Left lobe of liver (tissue), 2 donors: ENCODE data around the gene UTF1. TPM values are rescaled to one million over a fixed set of nuclear protein-coding genes. Genes with fewer than 3 reads are reported as not detected.
A peak's percentile ranks its signal among the peaks of the same experiment; 100 is the strongest.
"Not testable (repeated sequence)": the region's sequence is repeated elsewhere in the genome, so short reads cannot be mapped to it uniquely, and the experiment has no call there.

ENCODE experiments used
- ATAC-seq: fragments of 200-7000 bp; cut with Tn5 transposase; one replicate; pipeline ENCODE4 v1.9.1; 2020; ENCODE audit warnings: mild to moderate bottlenecking, moderate library complexity
- DNase-seq: peaks from one replicate; pipeline ENCODE4 v3.0.0-alpha.2; 2020; ENCODE audit warnings: low spot score
- total RNA-seq: library from RNA; stranded (reverse); gene quantifications from one replicate; pipeline ENCODE4 v1.2.1, GENCODE V29; 2021
- donor health status: DM: no; HTN: no; CAD: no; lungs with moderate emphysema.
- donor health status: DM: no; HTN: yes; CAD: no.

Gene UTF1
- total RNA-seq, 1 donor from 2014 or later: not detected

DNA sequence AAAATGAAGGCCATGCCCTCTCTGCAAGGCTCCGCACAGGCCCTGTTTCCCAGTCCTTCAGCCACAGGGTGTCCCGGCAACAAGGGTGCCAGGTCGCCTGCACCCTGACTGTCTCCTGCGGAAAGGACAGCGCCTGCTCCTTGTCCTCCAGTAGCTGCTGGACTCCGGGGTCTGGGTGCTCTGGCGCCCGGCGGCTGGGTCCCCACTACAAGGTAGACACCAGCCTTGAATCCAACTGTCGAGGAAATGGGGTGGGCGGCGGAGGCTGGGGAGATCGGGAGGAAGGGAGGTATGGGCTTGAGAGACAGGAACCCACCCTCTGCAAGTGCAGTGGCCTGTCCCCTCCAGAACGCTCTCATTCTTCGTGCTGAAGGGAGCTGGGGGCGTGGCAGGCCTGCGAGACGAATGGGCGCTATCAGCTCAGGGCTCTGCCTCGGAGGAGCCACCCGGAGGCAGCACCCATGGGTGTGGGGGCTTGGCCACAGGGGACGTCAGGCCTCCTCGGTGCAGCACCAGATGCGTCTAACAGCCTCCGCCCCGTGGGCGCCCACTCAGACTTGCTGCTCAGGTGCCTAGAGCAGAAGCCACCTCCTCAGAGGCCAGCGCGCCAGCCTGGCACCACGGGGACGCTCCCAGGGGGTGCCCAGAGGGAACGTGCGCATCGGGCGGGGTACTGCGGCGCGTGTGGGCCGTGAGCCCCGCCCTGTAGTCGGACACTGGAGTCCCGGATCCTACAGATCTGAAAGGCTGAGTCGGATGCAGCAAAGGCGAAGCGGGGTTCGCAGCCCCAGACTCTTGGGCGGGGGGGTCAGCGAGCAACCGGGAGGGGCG lies 31.1 kb downstream of the UTF1 start:
- peak; percentile 52 for ATAC-seq

GRCh38 chr10:133261726-133262325 lies 31.8 kb downstream of the UTF1 start:
- DNase-seq (peak; percentile 93), ATAC-seq (peak; percentile 87)

More for the DNA sequence above, 31.1 kb downstream of the UTF1 start:
- DNase-seq: no peak

GRCh38 chr10:133262696-133263095 lies 32.7 kb downstream of the UTF1 start:
- ATAC-seq: no peak

DNA sequence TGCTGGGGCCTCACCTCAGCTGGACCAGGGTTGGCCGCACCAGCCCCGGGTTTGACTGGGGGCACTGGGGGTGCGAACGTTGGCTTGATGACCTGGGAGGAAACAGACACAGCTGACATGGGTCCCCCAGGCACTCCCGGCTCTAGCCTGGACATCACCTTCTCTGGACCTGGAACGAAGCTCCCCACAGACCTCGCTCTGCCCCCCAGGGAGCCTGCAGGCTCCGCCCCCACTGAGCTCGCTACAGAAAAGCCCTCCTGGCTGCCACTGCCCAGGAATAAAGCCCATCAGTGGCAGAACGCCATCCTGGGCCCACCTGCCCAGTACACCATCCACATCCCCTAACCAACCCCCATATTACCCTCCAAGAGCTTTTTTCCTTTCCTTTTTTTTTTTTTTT lies 33.7 kb downstream of the UTF1 start:
- DNase-seq (no peak), ATAC-seq (no peak)

More at GRCh38 chr10:133262696-133263095, 32.7 kb downstream of the UTF1 start:
- no peak for DNase-seq

- no peak for DNase-seq
- no peak for ATAC-seq
Measured at GRCh38 chr10:133264461-133264860, 34.4 kb downstream of the UTF1 start.

GRCh38 chr10:133265052-133265451 lies 35.0 kb downstream of the UTF1 start:
- not testable (repeated sequence) for DNase-seq, ATAC-seq

DNA sequence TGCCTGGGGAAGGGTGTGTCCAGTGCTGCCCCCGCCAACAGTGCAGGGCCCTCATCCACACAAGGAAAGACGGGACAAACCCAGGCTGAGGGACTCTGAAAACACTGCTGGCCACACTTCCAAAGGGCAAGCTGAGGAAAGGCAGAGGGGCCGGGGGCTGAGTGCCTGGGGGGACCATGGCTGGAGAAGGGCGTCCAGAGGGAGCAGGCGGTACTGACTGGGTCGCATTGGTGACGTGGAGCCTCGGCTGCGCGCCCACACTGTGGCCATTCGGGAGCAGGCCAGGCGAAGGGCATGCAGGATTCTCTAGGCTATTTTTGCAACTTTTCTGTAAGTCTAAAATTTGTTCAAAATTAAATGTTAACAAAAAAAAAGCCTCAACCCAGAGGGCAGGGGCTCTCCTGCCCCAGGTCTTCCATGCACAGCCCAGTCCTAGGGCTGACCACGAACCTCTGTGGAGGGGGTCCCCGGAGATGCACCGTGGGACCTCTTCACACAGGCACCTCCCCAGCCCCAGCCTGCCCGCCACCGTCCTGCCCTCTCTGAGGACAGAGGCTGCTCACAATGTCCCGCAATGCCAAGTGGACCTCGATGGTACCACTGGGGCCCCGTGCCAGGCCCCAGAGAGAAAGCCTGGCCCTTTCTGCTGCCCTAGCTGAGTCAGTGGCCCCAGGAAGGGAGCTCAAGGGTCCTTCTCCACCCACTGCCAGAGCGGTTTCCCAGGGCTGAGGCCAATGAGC lies 36.2 kb downstream of the UTF1 start:
- DNase-seq: no peak
- ATAC-seq: no peak

DNA sequence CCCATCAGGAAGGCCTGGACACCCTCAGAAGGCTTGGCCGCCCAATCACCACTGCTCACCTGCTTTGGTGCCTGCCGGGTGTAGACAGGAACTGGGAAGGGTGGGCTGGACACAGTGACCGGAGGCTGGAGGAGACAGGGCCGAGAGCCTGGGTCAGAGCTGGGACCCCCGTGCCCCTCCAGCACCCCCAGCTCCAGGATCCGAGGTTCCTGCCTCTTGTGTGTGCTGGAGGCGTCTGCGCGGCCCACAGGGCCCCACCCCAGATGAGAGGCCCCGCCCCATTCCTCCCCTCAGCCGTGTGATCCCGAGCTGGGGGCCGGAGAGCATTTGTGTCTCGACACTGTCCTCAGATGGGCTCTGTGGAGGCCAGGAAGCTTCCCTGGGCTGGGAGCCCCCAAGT lies 37.3 kb downstream of the UTF1 start:
- ATAC-seq (no peak), DNase-seq (no peak)

DNA sequence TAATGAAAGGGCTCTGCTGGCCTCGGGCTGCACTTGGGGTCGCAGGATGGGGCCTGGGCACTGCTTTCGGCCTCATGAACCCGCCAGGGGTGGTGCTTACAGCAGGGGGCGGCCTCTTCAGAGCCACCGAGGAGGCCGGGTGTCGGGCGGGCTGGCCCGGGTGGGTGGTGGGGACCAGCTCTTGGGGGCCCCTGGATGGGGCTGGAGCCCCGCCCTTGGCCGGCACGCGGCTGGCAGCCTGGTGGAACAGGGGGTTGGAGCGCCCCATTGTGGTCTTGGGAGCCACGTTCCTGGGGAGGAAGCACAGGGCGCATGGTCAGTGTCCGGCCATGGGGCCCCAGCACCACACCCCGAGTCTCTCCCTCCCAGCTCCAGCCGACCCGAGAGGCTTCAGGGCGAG lies 37.8 kb downstream of the UTF1 start:
- ATAC-seq: no peak
- DNase-seq: no peak

- no peak for ATAC-seq
- DNase-seq: no peak
Measured at GRCh38 chr10:133268532-133268931, 38.5 kb downstream of the UTF1 start.

DNA sequence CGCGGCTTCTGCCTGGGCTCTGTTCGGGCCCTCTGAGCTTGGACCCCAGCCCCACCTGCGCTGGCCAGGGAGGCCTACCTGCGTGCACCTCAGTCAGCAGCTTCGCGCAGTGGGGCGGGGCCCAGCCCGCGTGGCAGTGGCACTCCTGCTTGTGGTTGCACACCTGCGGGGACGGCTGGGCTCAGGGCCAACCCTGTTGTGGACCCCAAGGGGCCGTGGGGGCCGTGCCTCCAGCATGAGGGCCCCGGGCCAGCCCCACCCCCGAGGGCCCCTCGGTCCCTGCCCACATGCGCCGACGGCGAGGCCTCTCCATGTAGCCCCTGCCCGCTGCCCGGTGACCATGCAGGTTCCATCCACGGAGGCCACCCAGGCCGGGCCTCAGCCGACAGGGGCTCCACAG lies 39.4 kb downstream of the UTF1 start:
- DNase-seq (no peak), ATAC-seq (no peak)

DNA sequence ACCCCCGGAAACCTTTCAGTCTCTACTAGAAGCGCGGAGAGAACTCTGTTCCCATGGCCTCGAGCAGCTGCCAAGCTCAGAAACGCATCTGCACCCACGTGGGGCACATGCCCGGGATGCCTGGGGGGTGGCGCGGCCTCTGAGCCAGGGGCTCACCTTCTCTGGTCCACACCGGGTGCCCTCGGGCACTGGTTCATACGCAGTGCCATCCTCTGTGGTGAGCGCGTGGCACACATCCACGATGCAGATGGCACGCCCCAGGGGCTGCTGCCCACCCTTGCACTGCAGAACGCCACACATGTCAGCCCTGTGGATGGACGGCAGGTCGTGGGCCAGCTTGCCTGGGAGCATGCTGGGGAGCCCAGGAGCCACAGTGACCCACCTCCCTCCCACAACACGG lies 40.2 kb downstream of the UTF1 start:
- ATAC-seq (no peak), DNase-seq (no peak)

DNA sequence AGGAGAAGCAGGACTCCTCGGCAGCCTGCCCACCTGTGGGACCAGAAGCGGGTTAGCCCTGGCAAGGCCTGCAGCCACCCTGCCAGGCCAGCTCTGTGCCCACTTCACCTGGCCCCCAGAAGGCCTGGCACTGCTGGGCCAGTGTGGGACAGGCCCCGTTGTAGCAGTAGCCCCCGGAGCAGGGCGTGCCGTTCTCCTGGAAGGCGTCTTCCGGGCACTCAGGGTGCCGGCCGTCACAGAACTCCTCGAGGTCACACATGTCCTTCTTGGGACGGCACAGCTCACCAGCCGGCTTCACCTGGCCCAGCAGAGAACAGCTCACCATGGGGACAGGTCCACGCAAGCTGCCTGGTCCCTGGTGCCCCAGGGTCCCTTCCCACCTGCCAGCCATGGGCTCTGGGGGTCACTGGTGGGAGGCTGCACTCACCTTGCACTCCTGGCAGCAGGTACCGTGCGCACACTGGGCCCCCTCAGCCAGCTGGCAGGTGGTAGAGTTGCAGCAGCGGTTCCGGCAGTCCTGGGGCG lies 40.8 kb downstream of the UTF1 start:
- DNase-seq: no peak

GRCh38 chr10:133271521-133272300 lies 41.7 kb downstream of the UTF1 start:
- ATAC-seq (no peak), DNase-seq (no peak)

More for the DNA sequence above, 40.8 kb downstream of the UTF1 start:
- no peak for ATAC-seq

GRCh38 chr10:133272301-133272963 lies 42.4 kb downstream of the UTF1 start:
- no peak for ATAC-seq
- no peak for DNase-seq

- no peak for ATAC-seq
- DNase-seq: no peak
Measured at GRCh38 chr10:133272964-133273420, 43.0 kb downstream of the UTF1 start.

GRCh38 chr10:133273534-133274143 lies 43.6 kb downstream of the UTF1 start:
- DNase-seq: no peak
- no peak for ATAC-seq

- ATAC-seq (no peak), DNase-seq (no peak)
Measured at GRCh38 chr10:133274751-133275683, 45.0 kb downstream of the UTF1 start.
